ENCODE results near the gene TMTC1.

DNA sequence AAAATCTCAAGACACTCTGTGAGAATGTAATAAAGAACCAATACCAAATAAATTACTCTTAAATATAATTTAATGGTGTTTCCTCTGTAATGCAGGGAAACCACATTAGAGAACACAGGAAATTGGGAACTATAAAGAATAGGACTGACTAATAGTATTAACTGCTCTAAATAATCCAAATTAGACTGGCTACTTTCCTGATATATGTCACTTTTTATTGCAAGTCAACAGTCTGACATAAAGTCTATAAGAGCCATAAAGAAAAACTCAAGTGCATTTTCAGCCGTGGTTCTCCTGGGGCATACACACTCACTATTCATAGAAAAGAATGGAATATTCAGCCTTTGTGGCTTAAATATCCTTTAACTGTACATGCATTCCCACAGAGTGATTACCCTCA, 161.5 kb downstream of the TMTC1 start:
- TF ChIP-seq, protein P1, sequence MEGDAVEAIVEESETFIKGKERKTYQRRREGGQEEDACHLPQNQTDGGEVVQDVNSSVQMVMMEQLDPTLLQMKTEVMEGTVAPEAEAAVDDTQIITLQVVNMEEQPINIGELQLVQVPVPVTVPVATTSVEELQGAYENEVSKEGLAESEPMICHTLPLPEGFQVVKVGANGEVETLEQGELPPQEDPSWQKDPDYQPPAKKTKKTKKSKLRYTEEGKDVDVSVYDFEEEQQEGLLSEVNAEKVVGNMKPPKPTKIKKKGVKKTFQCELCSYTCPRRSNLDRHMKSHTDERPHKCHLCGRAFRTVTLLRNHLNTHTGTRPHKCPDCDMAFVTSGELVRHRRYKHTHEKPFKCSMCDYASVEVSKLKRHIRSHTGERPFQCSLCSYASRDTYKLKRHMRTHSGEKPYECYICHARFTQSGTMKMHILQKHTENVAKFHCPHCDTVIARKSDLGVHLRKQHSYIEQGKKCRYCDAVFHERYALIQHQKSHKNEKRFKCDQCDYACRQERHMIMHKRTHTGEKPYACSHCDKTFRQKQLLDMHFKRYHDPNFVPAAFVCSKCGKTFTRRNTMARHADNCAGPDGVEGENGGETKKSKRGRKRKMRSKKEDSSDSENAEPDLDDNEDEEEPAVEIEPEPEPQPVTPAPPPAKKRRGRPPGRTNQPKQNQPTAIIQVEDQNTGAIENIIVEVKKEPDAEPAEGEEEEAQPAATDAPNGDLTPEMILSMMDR (IDR thresholded peaks at IDR 0.05) = no peak
- no peak for TF ChIP-seq EZH2 (IDR thresholded peaks at IDR 0.05)
- no peak for TF ChIP-seq EZH2phosphoT487 (IDR thresholded peaks at IDR 0.05)
